ENCODE results near the gene MINDY1.

DNA sequence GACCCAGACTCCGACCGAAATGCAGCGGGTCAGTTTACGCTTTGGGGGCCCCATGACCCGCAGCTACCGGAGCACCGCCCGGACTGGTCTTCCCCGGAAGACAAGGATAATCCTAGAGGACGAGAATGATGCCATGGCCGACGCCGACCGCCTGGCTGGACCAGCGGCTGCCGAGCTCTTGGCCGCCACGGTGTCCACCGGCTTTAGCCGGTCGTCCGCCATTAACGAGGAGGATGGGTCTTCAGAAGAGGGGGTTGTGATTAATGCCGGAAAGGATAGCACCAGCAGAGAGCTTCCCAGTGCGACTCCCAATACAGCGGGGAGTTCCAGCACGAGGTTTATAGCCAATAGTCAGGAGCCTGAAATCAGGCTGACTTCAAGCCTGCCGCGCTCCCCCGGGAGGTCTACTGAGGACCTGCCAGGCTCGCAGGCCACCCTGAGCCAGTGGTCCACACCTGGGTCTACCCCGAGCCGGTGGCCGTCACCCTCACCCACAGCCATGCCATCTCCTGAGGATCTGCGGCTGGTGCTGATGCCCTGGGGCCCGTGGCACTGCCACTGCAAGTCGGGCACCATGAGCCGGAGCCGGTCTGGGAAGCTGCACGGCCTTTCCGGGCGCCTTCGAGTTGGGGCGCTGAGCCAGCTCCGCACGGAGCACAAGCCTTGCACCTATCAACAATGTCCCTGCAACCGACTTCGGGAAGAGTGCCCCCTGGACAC, 41.4 kb upstream of the MINDY1 start:
- peak; percentile 40 to 74 for TF ChIP-seq CTCF (IDR thresholded peaks at IDR 0.05; ENCODE audit: extremely low read depth in 1 of 2, insufficient read depth in 1 of 2, low read depth in 1 of 2, low read length in 2 of 2)
- no peak for TF ChIP-seq EZH2 (IDR thresholded peaks at IDR 0.05; ENCODE audit: borderline replicate concordance, low read depth, low read length, severe bottlenecking)
- peak; percentile 65 for TF ChIP-seq POLR2A (IDR thresholded peaks at IDR 0.05; ENCODE audit: low read depth, low read length)
- peak; percentile 58 for TF ChIP-seq POLR2AphosphoS5 (IDR thresholded peaks at IDR 0.05; ENCODE audit: insufficient read depth, low read depth, low read length)
- TF ChIP-seq JUN (IDR thresholded peaks at IDR 0.05; ENCODE audit: borderline replicate concordance, insufficient read depth, insufficient read length, low read depth) = no peak

Measured in endothelial cell of umbilical vein (primary cell).